Mesenchymal stem cell (in vitro differentiated cells and primary cell): Measurements from ENCODE around the gene CDC7.

ENCODE experiments used
- DNase-seq: peaks from one replicate; pipeline ENCODE4 v3.0.0-alpha.2; 2013
- H2AFZ ChIP-seq: one replicate; pipeline ENCODE4 v1.6.1; 2013; ENCODE audit warnings: low read depth, mild to moderate bottlenecking, control low read depth, inconsistent platforms, low read length, moderate library complexity
- H2AK5ac ChIP-seq: 2 replicates; pipeline ENCODE4 v1.6.1; 2013; ENCODE audit warnings: low read length, moderate library complexity, mild to moderate bottlenecking, inconsistent platforms; ENCODE audit not compliant: severe bottlenecking
- H2BK120ac ChIP-seq: one replicate; pipeline ENCODE4 v1.6.1; 2013; ENCODE audit warnings: low read depth, mild to moderate bottlenecking, inconsistent platforms, low read length, moderate library complexity
- H2BK12ac ChIP-seq, 2 experiments: one replicate each; pipeline ENCODE4 v1.6.1; 2013; ENCODE audit warnings: inconsistent platforms in 2 of 2, low read length in 2 of 2, mild to moderate bottlenecking in 2 of 2, moderate library complexity in 2 of 2, control low read depth in 1 of 2
- H2BK15ac ChIP-seq: one replicate; pipeline ENCODE4 v1.6.1; 2013; ENCODE audit warnings: mild to moderate bottlenecking, low read depth, inconsistent platforms; ENCODE audit not compliant: poor library complexity, severe bottlenecking
- H2BK5ac ChIP-seq: 2 replicates; pipeline ENCODE4 v1.6.1; 2013; ENCODE audit warnings: low read depth, mild to moderate bottlenecking, low read length, control low read depth, inconsistent platforms; ENCODE audit not compliant: poor library complexity, severe bottlenecking
- H3K14ac ChIP-seq, 2 experiments: one replicate each; pipeline ENCODE4 v1.6.1; 2013; ENCODE audit warnings: inconsistent platforms in 2 of 2, low read length in 2 of 2, control low read depth in 1 of 2, mild to moderate bottlenecking in 1 of 2, moderate library complexity in 1 of 2
- H3K18ac ChIP-seq, 2 experiments: one replicate each; pipeline ENCODE4 v1.6.1; 2013; ENCODE audit warnings: inconsistent platforms in 2 of 2, low read length in 2 of 2, control low read depth in 1 of 2, low read depth in 1 of 2, mild to moderate bottlenecking in 1 of 2
- H3K23ac ChIP-seq, 2 experiments: one replicate each; pipeline ENCODE4 v1.6.1; 2013; ENCODE audit warnings: inconsistent platforms in 2 of 2, low read length in 2 of 2, mild to moderate bottlenecking in 2 of 2, moderate library complexity in 2 of 2, control low read depth in 1 of 2
- H3K27ac ChIP-seq: 2 replicates; pipeline ENCODE4 v1.5.1; 2013; ENCODE audit warnings: mild to moderate bottlenecking, moderate library complexity, low read length, control low read depth, inconsistent platforms; ENCODE audit not compliant: poor library complexity, severe bottlenecking
- H3K27me3 ChIP-seq, 2 experiments: 2 replicates each; pipeline versions ENCODE4 v1.6.1 to v1.7.0; 2013; ENCODE audit warnings: low read length in 2 of 2, mild to moderate bottlenecking in 2 of 2, moderate library complexity in 2 of 2, control low read depth in 1 of 2, inconsistent platforms in 1 of 2; ENCODE audit not compliant: control insufficient read depth in 1 of 2, insufficient read depth in 1 of 2
- H3K36me3 ChIP-seq, 2 experiments: 2 replicates each; pipeline versions ENCODE4 v1.6.1 to v1.7.0; 2013; ENCODE audit warnings: low read length in 2 of 2, control low read depth in 1 of 2, inconsistent platforms in 1 of 2, low read depth in 1 of 2, mild to moderate bottlenecking in 1 of 2; ENCODE audit not compliant: insufficient read depth in 2 of 2, control insufficient read depth in 1 of 2
- H3K4ac ChIP-seq, 2 experiments: one replicate each; pipeline ENCODE4 v1.6.1; 2013; ENCODE audit warnings: inconsistent platforms in 2 of 2, low read length in 2 of 2, mild to moderate bottlenecking in 2 of 2, moderate library complexity in 2 of 2, control low read depth in 1 of 2, low read depth in 1 of 2
- H3K4me1 ChIP-seq: 2 replicates; pipeline ENCODE4 v1.6.1; 2013; ENCODE audit warnings: low read depth, low read length, control low read depth; ENCODE audit not compliant: control insufficient read depth, insufficient read depth
- H3K4me2 ChIP-seq: 2 replicates; pipeline ENCODE4 v1.6.1; 2013; ENCODE audit warnings: low read length, mild to moderate bottlenecking, inconsistent platforms; ENCODE audit not compliant: poor library complexity, severe bottlenecking
- H3K4me3 ChIP-seq, 2 experiments: 2 replicates each; pipeline versions ENCODE4 v1.5.1 to v1.7.0; 2013; ENCODE audit warnings: low read length in 2 of 2, mild to moderate bottlenecking in 2 of 2, control low read depth in 1 of 2, low read depth in 1 of 2; ENCODE audit not compliant: insufficient read depth in 1 of 2
- H3K79me1 ChIP-seq: replicated peaks from 2 replicates; pipeline ENCODE4 v1.6.1; 2013; ENCODE audit warnings: mild to moderate bottlenecking, control low read depth, low read length, inconsistent platforms; ENCODE audit not compliant: poor library complexity, severe bottlenecking
- H3K9ac ChIP-seq: 2 replicates; pipeline ENCODE4 v1.7.0; 2013; ENCODE audit warnings: mild to moderate bottlenecking, low read length, moderate library complexity
- H3K9me3 ChIP-seq: 2 replicates; pipeline ENCODE4 v1.7.0; 2013; ENCODE audit warnings: mild to moderate bottlenecking, low read length; ENCODE audit not compliant: control insufficient read depth
- H4K8ac ChIP-seq: one replicate; pipeline ENCODE4 v1.6.1; 2013; ENCODE audit warnings: inconsistent platforms, mild to moderate bottlenecking, low read length, moderate library complexity
- H4K91ac ChIP-seq: one replicate; pipeline ENCODE4 v1.6.1; 2013; ENCODE audit warnings: mild to moderate bottlenecking, low read length, inconsistent platforms
- WGBS: methylation state at CpG from one replicate; pipeline ENCODE4 v1.1.7; 2013; ENCODE audit warnings: mixed read lengths; 5-methylcytosine and 5-hydroxymethylcytosine counted together

The CDC7 gene

DNA sequence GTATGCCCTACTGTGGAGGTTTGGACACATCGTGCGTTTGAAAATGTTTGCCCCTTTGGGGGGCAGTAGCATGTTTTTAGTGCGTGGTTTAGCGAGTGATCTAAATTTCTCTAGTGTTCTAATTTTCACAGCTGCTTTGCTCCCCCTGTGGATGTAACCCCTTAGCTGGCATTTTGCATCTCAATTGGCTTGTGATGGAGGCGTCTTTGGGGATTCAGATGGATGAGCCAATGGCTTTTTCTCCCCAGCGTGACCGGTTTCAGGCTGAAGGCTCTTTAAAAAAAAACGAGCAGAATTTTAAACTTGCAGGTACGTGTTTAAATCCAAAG lies 836 bp downstream of the CDC7 start:
- Histone ChIP-seq H2BK120ac (no peak overlapping the region), H3K4me2 (peak overlapping the region; percentile 81), H3K18ac (no peak overlapping the region), H4K91ac (no peak overlapping the region), H3K36me3 (peaks cover 0 to 9% of the 10 kb centered on the region in 2 experiments), H3K4me1 (no peaks in the 10 kb centered on the region), H3K27ac (peak overlapping the region; percentile 85), H3K79me1 (peaks cover 10% of the 10 kb centered on the region), H2AFZ (peak overlapping the region; percentile 54), H2BK15ac (no peak overlapping the region), H3K4ac (peak overlapping the region in 1 of 2 experiments; percentile 62), H4K8ac (no peak overlapping the region), H3K14ac (no peak overlapping the region), H3K4me3 (peak overlapping the region; percentile 67 to 89), H3K9me3 (no peaks in the 10 kb centered on the region), H2BK5ac (no peak overlapping the region), H3K27me3 (no peaks in the 10 kb centered on the region), H2AK5ac (no peak overlapping the region), H3K23ac (no peak overlapping the region), H3K9ac (peak overlapping the region; percentile 93), H2BK12ac (no peak overlapping the region)
- WGBS, result under 1% methylated on average over 7 of the region's 9 CpGs
- DNase-seq, result no peak

DNA sequence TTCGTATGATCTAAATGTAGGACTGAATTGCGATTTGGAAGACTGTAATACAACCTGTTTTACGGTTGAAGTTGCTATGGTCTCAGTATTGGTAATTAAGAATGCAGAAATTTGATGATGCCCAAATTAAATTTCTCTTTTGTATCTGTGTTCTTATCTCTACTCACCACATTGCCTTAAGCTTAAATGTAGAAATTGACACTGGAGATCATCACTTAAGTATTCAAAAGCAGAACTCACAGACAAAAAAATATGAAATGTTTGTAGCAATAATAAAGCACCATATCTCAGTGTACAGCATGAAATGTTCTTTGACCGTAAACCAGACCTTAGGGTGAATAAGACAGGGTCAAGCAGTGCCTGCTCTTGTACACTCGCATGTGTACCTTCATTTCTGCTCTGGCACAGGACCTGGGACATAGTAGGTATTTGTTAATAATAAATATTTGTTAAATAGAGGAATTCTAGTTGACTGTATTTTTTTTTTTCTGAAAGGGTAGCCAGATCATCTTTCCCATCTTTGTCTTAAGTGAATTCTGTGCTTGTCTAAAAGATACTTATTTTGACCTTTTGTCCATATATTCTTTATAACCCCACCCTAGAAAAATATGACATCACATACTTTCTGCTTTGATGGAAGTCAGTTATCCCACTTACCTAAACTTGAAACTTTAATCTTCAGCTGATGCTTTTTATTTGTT lies 1.5 kb downstream of the CDC7 start:
- Histone ChIP-seq H4K8ac (no peak overlapping the region), H3K4me3 (peak overlapping the region in 1 of 2 experiments; percentile 89), H2BK12ac (no peak overlapping the region), H3K27me3 (no peaks in the 10 kb centered on the region), H3K36me3 (peaks cover 0 to 9% of the 10 kb centered on the region in 2 experiments), H2BK15ac (no peak overlapping the region), H4K91ac (no peak overlapping the region), H3K14ac (no peak overlapping the region), H2AK5ac (no peak overlapping the region), H2BK5ac (no peak overlapping the region), H2AFZ (no peak overlapping the region), H3K9ac (peak overlapping the region; percentile 93), H3K23ac (no peak overlapping the region), H3K4me1 (no peaks in the 10 kb centered on the region), H3K79me1 (peaks cover 10% of the 10 kb centered on the region), H3K18ac (no peak overlapping the region), H3K4me2 (no peak overlapping the region), H2BK120ac (no peak overlapping the region), H3K4ac (no peak overlapping the region), H3K27ac (no peak overlapping the region), H3K9me3 (no peaks in the 10 kb centered on the region)
- 32% methylated on average over 4 of the region's 5 CpGs for WGBS
- DNase-seq, result peak; percentile 3

DNA sequence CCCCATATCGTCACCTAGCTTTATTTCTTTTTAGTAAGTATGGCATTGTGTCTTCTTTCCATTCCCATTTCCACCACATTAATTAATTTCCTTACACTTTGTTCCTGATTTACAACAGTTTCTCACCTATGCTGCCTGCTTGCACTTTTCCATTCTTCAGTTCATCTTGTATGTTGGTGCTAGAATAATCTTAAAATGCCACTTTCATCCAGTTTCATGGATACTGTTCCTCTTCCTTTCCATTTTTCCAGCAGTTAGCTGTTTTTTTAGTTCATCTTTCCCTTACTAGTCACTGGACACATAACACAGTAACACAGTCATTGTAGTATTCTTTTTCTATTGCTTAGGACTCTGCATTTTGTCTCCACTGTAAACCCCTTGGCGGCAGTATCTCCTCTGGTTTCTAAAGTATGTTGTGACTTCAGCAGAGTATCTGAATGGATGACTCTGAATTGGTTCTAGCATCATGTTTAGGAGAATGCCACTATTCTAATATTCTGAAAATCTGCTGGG lies 2.1 kb downstream of the CDC7 start:
- peak overlapping the region in 1 of 2 experiments; percentile 89 for H3K4me3 ChIP-seq
- H3K4me1 ChIP-seq, result no peaks in the 10 kb centered on the region
- DNase-seq, result peak; percentile 32
- peaks cover 10% of the 10 kb centered on the region for H3K79me1 ChIP-seq
- H3K36me3 ChIP-seq, result peaks cover 0 to 9% of the 10 kb centered on the region in 2 experiments
- H2AK5ac ChIP-seq, result no peak overlapping the region
- H2BK15ac ChIP-seq, result no peak overlapping the region
- WGBS, result 82% methylated on average over 2 of the region's 2 CpGs
- no peak overlapping the region for H3K14ac ChIP-seq
- H3K18ac ChIP-seq, result no peak overlapping the region
- H2BK5ac ChIP-seq, result no peak overlapping the region
- H4K91ac ChIP-seq, result no peak overlapping the region
- H3K27me3 ChIP-seq, result no peaks in the 10 kb centered on the region
- H4K8ac ChIP-seq, result no peak overlapping the region
- H3K27ac ChIP-seq, result no peak overlapping the region
- no peak overlapping the region for H3K4me2 ChIP-seq
- no peak overlapping the region for H3K4ac ChIP-seq
- no peak overlapping the region for H2BK120ac ChIP-seq
- no peak overlapping the region for H3K23ac ChIP-seq
- H3K9me3 ChIP-seq, result no peaks in the 10 kb centered on the region
- peak overlapping the region; percentile 93 for H3K9ac ChIP-seq
- no peak overlapping the region for H2BK12ac ChIP-seq
- no peak overlapping the region for H2AFZ ChIP-seq

DNA sequence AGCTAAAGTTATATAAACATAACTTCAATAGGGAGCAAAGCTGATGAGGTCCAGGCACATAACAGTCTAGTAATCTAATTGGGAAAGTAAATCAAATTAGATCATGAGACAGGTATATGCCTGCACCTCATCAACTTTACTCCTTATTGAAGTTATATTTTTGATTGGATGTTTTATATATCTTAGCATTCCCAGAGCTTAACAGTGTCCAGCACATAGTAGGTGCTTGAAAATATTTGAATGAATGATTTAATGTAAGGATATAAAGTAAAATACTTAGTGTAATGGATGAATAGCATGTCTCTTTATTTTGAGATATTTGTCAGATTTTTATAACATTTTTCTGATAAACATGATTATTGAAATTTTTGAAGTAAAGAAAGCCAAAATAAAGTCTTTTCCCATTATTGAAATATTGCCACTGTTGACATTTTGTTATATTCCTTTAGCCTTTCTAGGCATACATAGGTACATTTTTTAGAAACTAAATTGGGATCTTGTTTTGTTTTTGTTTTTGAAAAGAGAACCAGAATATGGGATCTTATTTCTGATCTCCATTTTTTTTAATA lies 2.8 kb downstream of the CDC7 start:
- Histone ChIP-seq H3K18ac (no peak overlapping the region), H3K27me3 (no peaks in the 10 kb centered on the region), H3K4me1 (no peaks in the 10 kb centered on the region), H2BK5ac (no peak overlapping the region), H4K8ac (no peak overlapping the region), H3K36me3 (peaks cover 0 to 9% of the 10 kb centered on the region in 2 experiments), H3K4me2 (no peak overlapping the region), H3K4ac (no peak overlapping the region), H2AK5ac (no peak overlapping the region), H3K27ac (no peak overlapping the region), H2BK120ac (no peak overlapping the region), H2BK15ac (no peak overlapping the region), H3K9me3 (no peaks in the 10 kb centered on the region), H3K23ac (no peak overlapping the region), H3K14ac (no peak overlapping the region), H4K91ac (no peak overlapping the region), H3K9ac (peak overlapping the region; percentile 93), H3K79me1 (peaks cover 10% of the 10 kb centered on the region), H2AFZ (no peak overlapping the region), H3K4me3 (peak overlapping the region in 1 of 2 experiments; percentile 89), H2BK12ac (no peak overlapping the region)
- DNase-seq, result no peak
